GM19351 (cell line): ENCODE data around the gene NKTR.

Experiments
- ATAC-seq: cut with Tn5 transposase; IDR thresholded peaks from one replicate; pipeline ENCODE4 v1.9.1; 2021; ENCODE audit warnings: mild to moderate bottlenecking, moderate library complexity; ENCODE audit not compliant: unreplicated experiment

Gene NKTR

GRCh38 chr3:42692667-42693529, 92.4 kb downstream of the NKTR start:
- ATAC-seq = no peak

GRCh38 chr3:42693530-42693930, 93.0 kb downstream of the NKTR start:
- ATAC-seq = no peak

GRCh38 chr3:42694366-42694765, 93.9 kb downstream of the NKTR start:
- ATAC-seq = no peak

GRCh38 chr3:42696356-42697288, 96.1 kb downstream of the NKTR start:
- no peak for ATAC-seq

GRCh38 chr3:42697289-42698051, 97.0 kb downstream of the NKTR start:
- ATAC-seq = no peak
